ENCODE data around the gene NAP1L4. TPM values are rescaled to one million over a fixed set of nuclear protein-coding genes. Genes with fewer than 3 reads are reported as not detected.

The NAP1L4 gene
- total and polyA plus RNA-seq, 4 donors = 56.3 to 191 (median 77.3) TPM

GRCh38 chr11:2996976-2997375 lies 4.8 kb upstream of the NAP1L4 start:
- Histone ChIP-seq H3K36me3 (ENCODE audit: control insufficient read depth in 4 of 4, insufficient read depth in 4 of 4, low read length in 4 of 4) (peaks cover 0 to 26% (median 0%) of the 10 kb centered on the region in 4 donors), H3K4me3 (no peak overlapping the region), H3K27ac (ENCODE audit: low read depth in 1 of 2, low read length in 1 of 2) (no peak overlapping the region), H3K9ac (ENCODE audit: insufficient read depth in 1 of 2, low read length in 2 of 2) (no peak overlapping the region), H3K9me3 (ENCODE audit: control insufficient read depth in 4 of 4, insufficient read depth in 3 of 4, low read length in 3 of 4) (no peaks in the 10 kb centered on the region), H3K27me3 (ENCODE audit: control insufficient read depth in 3 of 3, insufficient read depth in 3 of 3, low read length in 2 of 3) (no peaks in the 10 kb centered on the region), H3K4me1 (ENCODE audit: control insufficient read depth in 5 of 5, insufficient read depth in 5 of 5, low read length in 5 of 5) (peaks cover 0 to 26% (median 9%) of the 10 kb centered on the region in 5 donors)
- DNase-seq = no peak
- ATAC-seq (ENCODE audit: insufficient read depth, low FRiP score) = no peak
- TF ChIP-seq CTCF (IDR thresholded peaks at IDR 0.05; ENCODE audit: control extremely low read depth, extremely low read depth) = no peak
- 88 to 92% methylated on average over 6 of the region's 6 CpGs for WGBS, 2 donors

GRCh38 chr11:2995893-2996554 lies 3.9 kb upstream of the NAP1L4 start:
- H3K9ac ChIP-seq (ENCODE audit: insufficient read depth in 1 of 2, low read length in 2 of 2) = no peak overlapping the region
- peaks cover 0 to 18% (median 0%) of the 10 kb centered on the region in 4 donors for H3K36me3 ChIP-seq (ENCODE audit: control insufficient read depth in 4 of 4, insufficient read depth in 4 of 4, low read length in 4 of 4)
- no peak for TF ChIP-seq CTCF (IDR thresholded peaks at IDR 0.05; ENCODE audit: control extremely low read depth, extremely low read depth)
- WGBS, 2 donors = 88 to 91% methylated on average over 14 of the region's 14 CpGs
- no peaks in the 10 kb centered on the region for H3K9me3 ChIP-seq (ENCODE audit: control insufficient read depth in 4 of 4, insufficient read depth in 3 of 4, low read length in 3 of 4)
- DNase-seq (no peak), ATAC-seq (ENCODE audit: insufficient read depth, low FRiP score) (no peak)
- H3K27me3 ChIP-seq (ENCODE audit: control insufficient read depth in 3 of 3, insufficient read depth in 3 of 3, low read length in 2 of 3) = no peaks in the 10 kb centered on the region
- no peak overlapping the region for H3K27ac ChIP-seq (ENCODE audit: low read depth in 1 of 2, low read length in 1 of 2)
- peaks cover 0 to 22% (median 6%) of the 10 kb centered on the region in 5 donors for H3K4me1 ChIP-seq (ENCODE audit: control insufficient read depth in 5 of 5, insufficient read depth in 5 of 5, low read length in 5 of 5)
- no peak overlapping the region for H3K4me3 ChIP-seq

- Histone ChIP-seq H3K9ac (ENCODE audit: insufficient read depth in 1 of 2, low read length in 2 of 2) (no peak overlapping the region), H3K36me3 (ENCODE audit: control insufficient read depth in 4 of 4, insufficient read depth in 4 of 4, low read length in 4 of 4) (peaks cover 0 to 10% (median 0%) of the 10 kb centered on the region in 4 donors), H3K9me3 (ENCODE audit: control insufficient read depth in 4 of 4, insufficient read depth in 3 of 4, low read length in 3 of 4) (no peaks in the 10 kb centered on the region), H3K4me1 (ENCODE audit: control insufficient read depth in 5 of 5, insufficient read depth in 5 of 5, low read length in 5 of 5) (peaks cover 0 to 21% (median 3%) of the 10 kb centered on the region in 5 donors), H3K4me3 (no peak overlapping the region), H3K27me3 (ENCODE audit: control insufficient read depth in 3 of 3, insufficient read depth in 3 of 3, low read length in 2 of 3) (no peaks in the 10 kb centered on the region), H3K27ac (ENCODE audit: low read depth in 1 of 2, low read length in 1 of 2) (no peak overlapping the region)
- no peak for DNase-seq
- no peak for TF ChIP-seq CTCF (IDR thresholded peaks at IDR 0.05; ENCODE audit: control extremely low read depth, extremely low read depth)
- 85 to 86% methylated on average over 13 of the region's 13 CpGs for WGBS, 2 donors
- no peak for ATAC-seq (ENCODE audit: insufficient read depth, low FRiP score)
These were observed 3.0 kb upstream of the NAP1L4 start for GRCh38 chr11:2995031-2995561.
